ENCODE results near the gene MYOM1.

DNA sequence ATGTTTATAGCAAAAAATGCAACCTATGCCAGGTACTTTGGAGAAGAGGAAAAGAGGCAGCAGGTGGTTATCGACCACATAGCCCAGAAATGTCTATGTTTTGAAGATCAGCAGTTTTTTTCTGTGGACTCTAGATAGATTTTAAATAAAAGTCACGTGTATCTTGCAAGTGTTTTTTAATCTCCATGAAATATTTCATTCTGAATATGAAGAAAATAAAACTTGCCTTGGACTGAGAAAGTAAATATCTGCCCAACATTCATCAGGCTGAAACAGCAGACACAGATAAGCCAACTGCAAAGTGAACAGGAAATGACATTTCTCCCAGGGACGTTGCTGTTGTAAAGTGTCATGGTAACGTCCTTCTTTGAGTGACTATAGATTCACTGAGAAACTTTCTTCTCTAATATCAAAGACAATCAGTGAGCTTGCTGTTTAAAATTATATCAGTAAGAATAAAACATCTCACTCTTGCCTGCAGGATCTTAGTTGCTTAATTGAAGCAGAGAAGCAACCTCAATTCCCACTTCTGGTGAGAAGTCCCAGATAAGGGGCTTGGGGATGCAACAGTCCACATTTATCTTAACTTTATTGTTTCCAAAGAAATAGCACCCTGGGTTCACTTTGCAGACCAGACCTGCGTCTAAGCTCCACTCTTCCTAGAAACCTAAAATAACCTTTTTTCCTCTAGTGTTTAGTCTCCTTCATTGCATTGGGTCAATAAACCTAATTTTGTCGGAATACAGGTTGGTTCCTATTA lies 6.3 kb downstream of the MYOM1 start:
- TF ChIP-seq, protein P1, sequence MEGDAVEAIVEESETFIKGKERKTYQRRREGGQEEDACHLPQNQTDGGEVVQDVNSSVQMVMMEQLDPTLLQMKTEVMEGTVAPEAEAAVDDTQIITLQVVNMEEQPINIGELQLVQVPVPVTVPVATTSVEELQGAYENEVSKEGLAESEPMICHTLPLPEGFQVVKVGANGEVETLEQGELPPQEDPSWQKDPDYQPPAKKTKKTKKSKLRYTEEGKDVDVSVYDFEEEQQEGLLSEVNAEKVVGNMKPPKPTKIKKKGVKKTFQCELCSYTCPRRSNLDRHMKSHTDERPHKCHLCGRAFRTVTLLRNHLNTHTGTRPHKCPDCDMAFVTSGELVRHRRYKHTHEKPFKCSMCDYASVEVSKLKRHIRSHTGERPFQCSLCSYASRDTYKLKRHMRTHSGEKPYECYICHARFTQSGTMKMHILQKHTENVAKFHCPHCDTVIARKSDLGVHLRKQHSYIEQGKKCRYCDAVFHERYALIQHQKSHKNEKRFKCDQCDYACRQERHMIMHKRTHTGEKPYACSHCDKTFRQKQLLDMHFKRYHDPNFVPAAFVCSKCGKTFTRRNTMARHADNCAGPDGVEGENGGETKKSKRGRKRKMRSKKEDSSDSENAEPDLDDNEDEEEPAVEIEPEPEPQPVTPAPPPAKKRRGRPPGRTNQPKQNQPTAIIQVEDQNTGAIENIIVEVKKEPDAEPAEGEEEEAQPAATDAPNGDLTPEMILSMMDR (IDR thresholded peaks at IDR 0.05): no peak
- no peak for TF ChIP-seq POLR2A (IDR thresholded peaks at IDR 0.05)

Measured in thyroid gland (tissue), 4 donors.